ENCODE measurements around the gene RBM5.
A peak's percentile ranks its signal among the peaks of the same experiment; 100 is the strongest.
"Not testable (repeated sequence)": the region's sequence is repeated elsewhere in the genome, so short reads cannot be mapped to it uniquely, and the experiment has no call there.

RBM5 gene

GRCh38 chr3:50088725-50089608 lies at the start of gene RBM5:
Gene RBM5, plus strand, starts transcription at chr3:50088919. Its CDS starts 1,516 bp downstream, at chr3:50090435.
- peak; percentile 76 to 80 for DNase-seq (ENCODE audit: low read depth in 2 of 2)

DNA sequence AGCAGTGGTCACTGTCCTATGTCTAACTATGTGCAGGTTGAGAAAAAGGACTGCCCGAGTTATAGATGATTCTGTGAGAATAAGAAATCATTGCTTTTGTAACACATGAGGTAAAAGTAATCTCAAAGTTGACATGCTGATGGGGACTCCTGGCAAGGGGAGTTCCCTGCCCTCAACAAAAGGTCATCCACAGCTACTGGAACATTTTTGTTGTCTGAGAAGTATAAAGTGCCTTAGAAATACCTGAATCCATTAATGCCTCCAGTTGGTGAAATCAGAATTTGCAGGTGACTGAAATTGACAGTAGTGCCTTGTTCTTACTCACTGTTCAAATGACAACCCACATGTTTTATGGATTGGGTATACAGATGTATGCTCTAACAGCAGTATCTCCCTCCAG lies 43.7 kb upstream of the RBM5 start:
- DNase-seq (ENCODE audit: low read depth in 2 of 2): no peak

GRCh38 chr3:50047426-50047825 lies 41.3 kb upstream of the RBM5 start:
- DNase-seq (ENCODE audit: low read depth in 2 of 2): no peak

- no peak for DNase-seq (ENCODE audit: low read depth in 2 of 2)
Observed at GRCh38 chr3:50050361-50050760, 38.4 kb upstream of the RBM5 start.

GRCh38 chr3:50057756-50058155 lies 31.0 kb upstream of the RBM5 start:
- DNase-seq (ENCODE audit: low read depth in 2 of 2): no peak

DNA sequence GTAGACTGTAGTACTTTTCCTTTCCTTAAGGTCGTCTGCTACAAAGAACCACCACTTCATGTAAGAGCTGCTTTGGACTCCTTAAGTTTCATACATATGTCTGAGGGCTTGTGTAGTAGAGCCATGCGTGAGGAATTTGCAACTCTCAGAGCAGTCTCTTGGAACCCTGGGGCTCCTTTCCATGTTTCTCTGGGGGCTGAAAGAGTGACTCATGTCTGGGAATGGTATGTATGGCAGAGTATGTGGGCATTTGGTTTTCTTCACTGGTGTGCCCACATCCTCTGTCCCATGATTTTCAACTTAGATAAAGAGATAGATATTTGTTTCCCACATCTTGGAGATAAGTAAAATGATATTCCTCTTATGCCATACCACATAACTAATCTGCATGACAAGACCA lies 20.6 kb upstream of the RBM5 start:
- no peak for DNase-seq (ENCODE audit: low read depth in 2 of 2)

GRCh38 chr3:50078091-50078490 lies 10.6 kb upstream of the RBM5 start:
- no peak for DNase-seq (ENCODE audit: low read depth in 2 of 2)

GRCh38 chr3:50078622-50079021 lies 10.1 kb upstream of the RBM5 start:
- no peak for DNase-seq (ENCODE audit: low read depth in 2 of 2)

DNA sequence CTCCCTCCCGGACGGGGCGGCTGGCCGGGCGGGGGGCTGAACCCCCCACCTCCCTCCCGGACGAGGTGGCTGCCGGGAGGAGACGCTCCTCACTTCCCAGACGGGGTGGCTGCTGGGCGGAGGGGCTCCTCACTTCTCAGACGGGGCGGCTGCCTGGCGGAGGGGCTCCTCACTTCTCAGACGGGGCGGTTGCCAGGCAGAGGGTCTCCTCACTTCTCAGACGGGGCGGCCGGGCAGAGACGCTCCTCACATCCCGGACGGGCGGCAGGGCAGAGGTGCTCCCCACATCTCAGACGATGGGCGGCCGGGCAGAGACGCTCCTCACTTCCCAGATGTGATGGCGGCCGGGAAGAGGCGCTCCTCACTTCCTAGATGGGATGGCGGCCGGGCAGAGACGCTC lies 3.8 kb upstream of the RBM5 start:
- DNase-seq (ENCODE audit: low read depth in 2 of 2): not testable (repeated sequence)

DNA sequence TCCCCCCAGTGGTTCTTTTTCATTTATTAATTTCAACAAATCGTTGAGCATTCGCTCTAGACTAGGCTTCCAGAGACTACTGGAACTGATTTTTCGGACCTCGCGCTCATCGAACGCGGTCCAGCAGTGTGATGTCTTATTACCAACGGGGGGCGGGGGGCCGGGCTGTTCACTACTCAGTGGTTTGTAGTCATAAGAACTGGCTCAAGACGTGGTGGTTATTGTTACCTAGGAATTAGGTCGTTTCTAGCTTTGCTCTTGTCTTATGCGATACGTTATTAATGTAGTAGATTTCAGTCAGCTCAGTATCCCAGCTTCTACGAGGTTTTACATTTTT lies 858 bp downstream of the RBM5 start:
- no peak for DNase-seq (ENCODE audit: low read depth in 2 of 2)

- DNase-seq (ENCODE audit: low read depth in 2 of 2): no peak
Observed at GRCh38 chr3:50090984-50091383, 2.3 kb downstream of the RBM5 start.

DNA sequence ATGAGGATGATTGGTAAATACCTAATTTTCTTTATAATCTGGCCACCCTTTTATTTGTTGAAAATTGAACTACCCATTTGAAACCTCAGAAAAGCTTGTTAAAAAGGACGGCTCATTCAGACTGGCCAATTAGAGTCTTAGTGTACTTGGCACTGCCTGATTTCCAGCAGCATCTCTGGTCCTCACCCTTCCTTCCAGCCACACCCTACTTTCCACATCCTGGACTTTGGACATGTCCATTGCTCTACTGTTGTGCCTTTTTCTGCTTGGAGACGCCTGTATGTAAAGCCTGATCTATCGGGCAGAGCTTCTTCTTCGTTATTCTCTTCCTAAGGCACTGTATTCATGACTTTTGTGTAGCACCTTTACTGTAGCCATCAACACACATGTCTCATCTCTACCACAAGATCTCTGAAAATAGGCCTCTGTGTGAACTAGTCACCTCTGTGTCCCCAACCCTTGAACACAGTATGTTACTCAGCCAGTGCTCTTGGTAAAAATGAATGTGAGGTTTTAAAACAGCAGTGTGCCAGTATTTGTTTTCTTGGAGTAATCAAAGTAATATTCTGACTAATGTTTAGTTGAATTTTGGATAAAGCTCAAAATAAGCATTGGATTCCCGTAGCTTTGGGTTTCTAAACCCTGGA lies 6.8 kb downstream of the RBM5 start:
- DNase-seq (ENCODE audit: low read depth in 2 of 2): no peak

DNA sequence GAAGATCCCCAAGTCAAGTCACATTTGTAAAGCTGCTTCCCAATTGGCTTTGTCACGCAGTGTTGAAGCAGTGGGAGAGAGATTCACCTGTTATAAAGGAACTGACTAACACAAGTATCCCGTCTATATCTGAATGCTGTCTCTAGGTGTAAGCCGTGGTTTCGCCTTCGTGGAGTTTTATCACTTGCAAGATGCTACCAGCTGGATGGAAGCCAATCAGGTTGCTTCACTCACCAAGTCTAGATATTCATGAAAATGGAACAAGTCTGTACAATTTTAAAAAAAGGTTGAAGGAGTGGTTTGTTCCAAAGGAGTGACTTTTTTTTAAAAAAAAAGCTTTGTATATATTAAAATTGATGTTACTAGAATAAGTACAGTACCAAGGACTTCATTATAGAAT lies 11.7 kb downstream of the RBM5 start:
- no peak for DNase-seq (ENCODE audit: low read depth in 2 of 2)

DNA sequence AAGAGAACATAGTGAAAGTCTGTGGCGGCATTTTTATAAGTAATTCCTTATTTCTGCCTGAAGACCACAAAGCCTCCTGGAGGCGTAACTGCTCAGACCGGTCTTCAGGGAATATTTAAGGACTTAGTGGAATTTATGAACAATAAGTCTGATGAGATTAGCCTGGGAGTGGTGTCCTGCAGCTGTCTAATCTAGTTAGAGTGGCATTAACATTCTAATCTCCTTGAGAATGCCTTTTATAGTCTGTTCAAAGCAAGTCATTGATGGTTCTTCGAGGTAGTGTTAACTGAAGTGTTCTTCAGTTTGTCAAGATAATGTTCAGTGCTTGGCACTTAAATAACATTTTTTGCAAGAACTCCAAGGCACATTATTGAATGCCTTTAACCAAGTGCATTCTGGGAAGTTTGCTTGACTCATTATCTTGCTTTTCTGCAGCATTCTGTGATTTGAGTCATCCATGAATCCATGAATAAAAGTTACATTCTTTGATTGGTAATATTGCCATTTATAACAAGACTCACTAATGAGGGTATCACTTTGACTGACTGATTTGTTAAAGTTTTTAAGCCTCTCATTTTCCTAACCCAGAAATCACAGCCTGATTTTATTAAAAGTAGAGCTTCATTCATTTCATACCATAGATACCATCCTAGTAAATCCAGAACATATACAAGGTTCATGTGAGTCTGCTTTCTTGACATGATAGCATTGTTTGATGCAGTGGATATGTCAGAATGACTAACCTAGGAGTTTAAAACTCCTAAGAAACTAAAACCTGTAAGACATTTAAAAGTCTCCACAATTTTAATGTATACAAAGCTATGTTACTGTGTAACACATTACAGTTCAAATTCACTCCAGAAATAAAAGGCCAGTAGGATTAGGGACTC lies 12.5 kb downstream of the RBM5 start:
- no peak for DNase-seq (ENCODE audit: low read depth in 2 of 2)

- no peak for DNase-seq (ENCODE audit: low read depth in 2 of 2)
Observed at GRCh38 chr3:50102558-50102957, 13.8 kb downstream of the RBM5 start.

DNA sequence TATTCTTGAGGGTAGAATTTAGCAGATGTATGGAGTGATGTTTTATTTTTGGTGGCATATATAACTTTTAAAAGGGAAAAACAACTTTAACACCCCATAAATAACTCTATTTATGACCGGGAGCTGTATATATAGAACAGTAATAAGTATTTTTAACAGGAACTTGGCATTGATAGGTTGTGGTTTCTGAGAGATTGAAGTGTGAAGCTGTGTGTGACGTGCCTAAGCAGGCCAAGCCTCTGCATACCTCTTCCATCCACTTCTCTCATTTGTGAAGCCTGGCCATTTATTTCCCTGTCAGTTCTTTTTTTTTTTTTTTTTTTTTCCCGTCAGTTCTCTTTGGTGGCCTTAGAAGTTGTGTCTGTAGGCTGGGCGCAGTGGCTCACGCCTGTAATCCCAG lies 23.0 kb downstream of the RBM5 start:
- no peak for DNase-seq (ENCODE audit: low read depth in 2 of 2)

DNA sequence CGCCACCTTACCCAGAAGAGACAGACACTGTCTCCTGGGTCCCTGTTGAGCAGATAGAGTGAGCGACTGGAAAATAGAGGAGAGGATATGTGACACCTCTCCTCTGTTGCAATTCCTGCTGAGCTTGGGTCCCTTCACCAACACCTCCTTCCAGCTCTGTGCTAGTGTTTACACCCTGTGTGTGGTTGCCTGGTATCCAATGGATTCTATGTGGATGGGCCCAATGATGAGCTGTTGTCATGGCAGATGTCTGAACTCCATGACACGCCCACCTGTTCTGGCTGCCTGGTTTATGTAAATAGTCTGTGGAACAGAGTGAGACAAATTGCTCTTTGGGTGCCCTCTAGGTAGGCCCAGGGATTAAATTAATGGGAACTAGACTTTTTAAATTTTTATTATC lies 23.7 kb downstream of the RBM5 start:
- DNase-seq (ENCODE audit: low read depth in 2 of 2): no peak

DNA sequence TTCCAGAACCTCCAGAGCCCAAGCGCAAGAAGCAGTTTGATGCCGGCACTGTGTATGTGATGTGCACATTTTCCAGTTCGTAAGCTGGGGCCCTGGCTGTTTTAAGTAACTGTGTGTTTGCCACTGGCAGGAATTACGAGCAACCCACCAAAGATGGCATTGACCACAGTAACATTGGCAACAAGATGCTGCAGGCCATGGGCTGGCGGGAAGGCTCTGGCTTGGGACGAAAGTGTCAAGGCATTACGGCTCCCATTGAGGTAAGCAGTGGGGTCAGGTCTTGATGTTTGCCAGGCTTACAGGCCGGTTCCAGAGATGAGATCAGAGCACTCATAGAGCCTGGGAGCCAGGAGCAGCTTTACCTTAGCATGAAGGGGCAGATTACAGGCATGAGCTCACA lies 28.4 kb downstream of the RBM5 start:
- no peak for DNase-seq (ENCODE audit: low read depth in 2 of 2)

- DNase-seq (ENCODE audit: low read depth in 2 of 2): no peak
Observed at GRCh38 chr3:50118237-50118636, 29.5 kb downstream of the RBM5 start.

DNA sequence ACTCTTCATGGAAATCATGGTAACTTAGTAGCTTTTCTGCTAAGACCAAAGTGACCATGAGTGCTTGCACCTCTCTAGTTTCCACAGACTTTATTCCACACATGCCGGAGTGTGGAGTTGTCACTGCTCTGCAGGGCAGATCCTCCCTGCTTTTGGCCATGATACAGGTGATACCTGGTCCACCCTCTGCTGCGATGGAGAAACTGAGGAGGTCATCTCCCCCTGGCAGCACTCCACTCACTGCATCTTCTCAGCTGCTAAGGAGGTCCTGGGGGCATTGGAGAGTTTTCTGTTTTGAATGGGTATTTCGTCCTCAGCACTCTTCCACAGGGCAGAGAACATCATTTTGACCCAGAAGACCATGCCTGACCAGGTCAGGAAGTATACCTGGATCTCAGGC lies 31.1 kb downstream of the RBM5 start:
- no peak for DNase-seq (ENCODE audit: low read depth in 2 of 2)

- no peak for DNase-seq (ENCODE audit: low read depth in 2 of 2)
Observed at GRCh38 chr3:50120364-50121071, 31.8 kb downstream of the RBM5 start.
